Right cardiac atrium (tissue), 5 donors: Measurements from ENCODE around the gene SCGB1A1. TPM values are rescaled to one million over a fixed set of nuclear protein-coding genes. Genes with fewer than 3 reads are reported as not detected.
A peak's percentile ranks its signal among the peaks of the same experiment; 100 is the strongest.

Experiments
- ATAC-seq, 2 donors: fragments of 200-7000 bp; cut with Tn5 transposase; one replicate each; pipeline versions ENCODE4 v1.8.0 to v1.9.1; 2020; ENCODE audit warnings: moderate library complexity in 2 of 2, mild to moderate bottlenecking in 1 of 2
- DNase-seq, 3 donors: peaks; one replicate each; pipeline ENCODE4 v3.0.0-alpha.2; 2020
- H3K27ac ChIP-seq: one replicate; pipeline ENCODE4 v1.5.1; 2013; ENCODE audit warnings: mild to moderate bottlenecking, low read length, control low read depth, moderate library complexity
- H3K27me3 ChIP-seq: one replicate; pipeline ENCODE4 v1.6.1; 2013; ENCODE audit not compliant: control insufficient read depth, insufficient read depth
- H3K4me1 ChIP-seq: one replicate; pipeline ENCODE4 v1.6.1; 2013; ENCODE audit warnings: low read length; ENCODE audit not compliant: control insufficient read depth, insufficient read depth
- H3K4me3 ChIP-seq: one replicate; pipeline ENCODE4 v1.5.1; 2013; ENCODE audit warnings: low read length, control low read depth
- H3K9me3 ChIP-seq: one replicate; pipeline ENCODE4 v1.6.1; 2013; ENCODE audit warnings: low read length; ENCODE audit not compliant: control insufficient read depth
- WGBS: extraction: QIAGEN DNeasy Blood & Tissue Kit; methylation state at CpG from one replicate; pipeline ENCODE4 v1.1.7; 2013; 5-methylcytosine and 5-hydroxymethylcytosine counted together
- intact Hi-C, 4 donors: fragments of 100-400 bp; cut with DNase I; formaldehyde crosslinking; loops; one replicate each; pipeline versions ENCODE4 v1.11.0 to v1.14.0; 2022 to 2023
- polyA plus RNA-seq: library from polyadenylated mRNA; stranded (reverse); fragments of 200-250 nt; gene quantifications from one replicate; pipeline ENCODE4 v1.2.3, GENCODE V29; 2013
- total RNA-seq, 4 donors: library from RNA; stranded (reverse); fragmentation: NEBNext Ultra II Directional; extraction: Animal tissue kit (Norgen Biotek cat#: 25700); gene quantifications; one replicate each; pipeline ENCODE4 v1.2.1, GENCODE V29; 2021
- donor health status: healthy with polysubstance abuse.
- donor health status: DM: no; HTN: yes; CAD: no.
- donor health status: DM: no; HTN: no; CAD: no.
- donor health status: DM: no; HTN: yes; CAD: no; lungs with severe emphysema.
- donor health status: DM: yes; HTN: yes; CAD: no.

Gene SCGB1A1
- total and polyA plus RNA-seq, 5 donors, result not detected

DNA sequence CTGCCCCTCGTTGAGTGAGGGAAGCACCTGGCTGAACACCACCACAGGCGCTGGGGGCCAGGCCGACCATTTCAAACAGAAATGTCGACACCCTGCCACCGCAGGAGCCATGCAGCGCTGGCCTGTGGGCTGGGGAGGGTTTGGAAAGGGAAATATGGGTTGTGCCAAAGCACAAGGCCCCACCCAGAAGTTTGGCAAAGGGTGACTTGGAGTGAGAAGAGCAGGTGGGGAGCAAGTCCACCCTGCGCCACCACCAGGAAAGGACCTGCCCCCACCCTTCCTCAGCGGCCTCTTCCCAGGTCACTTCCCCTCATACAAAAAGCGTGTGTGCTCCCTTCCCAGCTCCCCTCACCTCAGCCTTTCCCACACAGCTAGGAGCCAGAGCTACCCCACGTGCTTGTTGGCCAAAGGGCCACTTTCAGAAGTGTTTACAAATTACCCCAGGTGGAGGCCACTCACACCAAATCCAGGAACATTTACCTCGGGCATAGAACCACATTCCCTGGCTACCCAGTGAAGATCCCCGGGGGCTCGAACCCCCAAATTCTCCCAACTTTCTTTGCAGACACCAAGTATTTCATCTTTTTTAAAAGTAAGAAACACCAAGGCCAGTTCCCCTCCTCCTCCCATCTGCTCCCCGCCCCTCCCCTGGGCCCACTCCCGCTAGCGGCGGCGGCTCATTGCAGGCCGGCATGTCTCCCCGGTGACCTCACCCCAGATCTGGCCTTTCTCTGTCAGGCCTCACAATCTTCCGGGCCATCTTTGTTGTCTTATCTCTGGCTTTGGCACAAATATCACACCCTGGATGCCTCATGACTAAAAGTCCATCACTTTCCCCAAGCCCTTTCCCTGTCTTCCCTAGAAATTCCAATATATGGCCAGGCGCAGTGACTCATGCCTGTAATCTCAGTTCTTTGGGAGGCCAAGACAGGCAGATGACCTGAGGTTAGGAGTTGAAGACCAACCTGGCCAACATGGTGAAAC lies 20.5 kb upstream of the SCGB1A1 start:
- Histone ChIP-seq H3K27me3 (no peaks in the 10 kb centered on the region), H3K4me1 (peaks cover 21% of the 10 kb centered on the region), H3K27ac (peak overlapping the region; percentile 43), H3K9me3 (no peaks in the 10 kb centered on the region), H3K4me3 (no peak overlapping the region)
- intact Hi-C loops, result loop anchor here in 3 of 4 donors (5.0 to 10.0 kb wide), 4 partner anchors 144 to 466 kb away; partner anchors contain the start of gene AHNAK (in 2 of the 3)
- DNase-seq (peak; percentile 62 to 88 (median 87)), ATAC-seq (peak in 1 of 2 donors; percentile 8)
- 33% methylated on average over 22 of the region's 22 CpGs for WGBS

- ATAC-seq (peak in 1 of 2 donors; percentile 33), DNase-seq (peak in 1 of 3 donors; percentile 74)
- intact Hi-C loops, result loop anchor here in 3 of 4 donors (5.0 to 10.0 kb wide), 4 partner anchors 143 to 465 kb away; partner anchors contain the start of gene AHNAK (in 2 of the 3)
- peak overlapping the region; percentile 68 for H3K27ac ChIP-seq
- WGBS, result 38% methylated on average over 10 of the region's 10 CpGs
- peaks cover 21% of the 10 kb centered on the region for H3K4me1 ChIP-seq
- no peaks in the 10 kb centered on the region for H3K9me3 ChIP-seq
- H3K4me3 ChIP-seq, result no peak overlapping the region
- no peaks in the 10 kb centered on the region for H3K27me3 ChIP-seq
Observed at GRCh38 chr11:62399172-62399877, 19.5 kb upstream of the SCGB1A1 start.

GRCh38 chr11:62399878-62400266 lies 19.0 kb upstream of the SCGB1A1 start:
- DNase-seq (peak; percentile 59 to 86 (median 85)), ATAC-seq (peak; percentile 10 to 44)

GRCh38 chr11:62400281-62400680 lies 18.6 kb upstream of the SCGB1A1 start:
- peaks cover 19% of the 10 kb centered on the region for H3K4me1 ChIP-seq
- intact Hi-C loops, result loop anchor here in 1 of 4 donors (10.0 kb wide), 1 partner anchor 145 kb away; the partner anchor contains the start of gene AHNAK
- 55% methylated on average over 6 of the region's 6 CpGs for WGBS
- H3K27me3 ChIP-seq, result no peaks in the 10 kb centered on the region
- H3K9me3 ChIP-seq, result no peaks in the 10 kb centered on the region
- ATAC-seq, result no peak
- H3K27ac ChIP-seq, result peak overlapping the region; percentile 68
- H3K4me3 ChIP-seq, result no peak overlapping the region
- DNase-seq, result peak in 1 of 3 donors; percentile 74

More at GRCh38 chr11:62399878-62400266, 19.0 kb upstream of the SCGB1A1 start:
- intact Hi-C loops, result loop anchor here (5.0 to 10.0 kb wide), 4 partner anchors 142 to 465 kb away; partner anchors contain the start of gene AHNAK (in 3 of the 4)
- Histone ChIP-seq H3K4me1 (peaks cover 21% of the 10 kb centered on the region), H3K4me3 (no peak overlapping the region), H3K27ac (peak overlapping the region; percentile 68), H3K9me3 (no peaks in the 10 kb centered on the region), H3K27me3 (no peaks in the 10 kb centered on the region)
- WGBS, result 49% methylated on average over 7 of the region's 7 CpGs

DNA sequence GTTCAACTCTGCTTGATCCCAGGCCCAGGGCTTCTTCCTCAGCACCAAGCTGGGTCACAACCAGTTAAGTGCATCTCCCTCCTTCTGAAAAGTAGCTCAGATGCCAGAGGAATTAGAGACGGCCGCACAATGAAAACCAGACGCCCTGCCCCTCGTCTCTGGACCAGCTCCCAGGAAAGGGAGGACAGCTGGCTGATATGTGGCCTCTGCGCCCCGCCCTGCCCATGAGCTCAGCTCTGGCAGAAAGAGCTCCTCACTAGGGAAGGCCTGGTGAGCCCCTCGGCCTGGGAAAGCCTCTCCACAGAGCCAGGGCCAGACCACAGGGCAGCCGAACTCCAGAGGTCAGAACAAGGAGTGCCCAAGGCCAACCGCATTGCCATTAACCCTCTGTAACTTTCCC lies 18.1 kb upstream of the SCGB1A1 start:
- DNase-seq (peak; percentile 90 to 96 (median 95)), ATAC-seq (peak; percentile 72 to 74)
- 31% methylated on average over 9 of the region's 9 CpGs for WGBS
- peaks cover 19% of the 10 kb centered on the region for H3K4me1 ChIP-seq
- peak overlapping the region; percentile 68 for H3K27ac ChIP-seq
- no peaks in the 10 kb centered on the region for H3K9me3 ChIP-seq
- H3K27me3 ChIP-seq, result no peaks in the 10 kb centered on the region
- no peak overlapping the region for H3K4me3 ChIP-seq
- intact Hi-C loops, result loop anchor here in 1 of 4 donors (10.0 kb wide), 1 partner anchor 144 kb away; the partner anchor contains the start of gene AHNAK

GRCh38 chr11:62401356-62401755 lies 17.5 kb upstream of the SCGB1A1 start:
- intact Hi-C loops, result loop anchor here in 1 of 4 donors (10.0 kb wide), 1 partner anchor 143 kb away; the partner anchor contains the start of gene AHNAK
- Histone ChIP-seq H3K9me3 (no peaks in the 10 kb centered on the region), H3K4me1 (peaks cover 19% of the 10 kb centered on the region), H3K27me3 (no peaks in the 10 kb centered on the region), H3K4me3 (no peak overlapping the region), H3K27ac (peak overlapping the region; percentile 49)
- ATAC-seq, result no peak
- no peak for DNase-seq
- WGBS, result 85% methylated on average over 5 of the region's 5 CpGs

DNA sequence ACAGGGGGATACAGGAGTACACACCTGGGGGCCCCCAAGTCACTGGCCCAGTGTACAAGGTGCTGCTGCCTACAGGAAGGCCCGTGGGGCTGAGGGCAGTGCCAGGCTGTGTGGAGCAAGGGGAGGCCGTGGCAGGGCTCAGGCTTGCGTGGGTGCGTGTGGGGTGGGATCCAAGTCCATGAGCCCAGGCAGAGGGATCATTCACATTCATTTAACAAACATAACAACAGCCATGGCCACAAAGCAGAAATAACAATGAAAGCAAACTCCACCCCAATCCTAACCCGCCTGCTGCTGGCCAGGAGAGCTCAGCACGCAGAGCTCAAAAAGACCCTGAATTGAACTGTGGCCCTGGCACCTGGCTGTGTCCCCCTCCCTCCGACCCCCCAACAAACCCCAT lies 17.0 kb upstream of the SCGB1A1 start:
- Histone ChIP-seq H3K27me3 (no peaks in the 10 kb centered on the region), H3K27ac (peak overlapping the region; percentile 49), H3K9me3 (no peaks in the 10 kb centered on the region), H3K4me3 (no peak overlapping the region), H3K4me1 (peaks cover 19% of the 10 kb centered on the region)
- no peak for DNase-seq
- intact Hi-C loops, result loop anchor here in 1 of 4 donors (10.0 kb wide), 1 partner anchor 143 kb away; the partner anchor contains the start of gene AHNAK
- 54% methylated on average over 7 of the region's 7 CpGs for WGBS
- ATAC-seq, result peak; percentile 0 to 1

GRCh38 chr11:62402226-62402959 lies 16.4 kb upstream of the SCGB1A1 start:
- WGBS, result 41% methylated on average over 15 of the region's 15 CpGs
- ATAC-seq, result peak; percentile 75
- peak; percentile 82 to 92 (median 91) for DNase-seq
- intact Hi-C loops, result loop anchor here in 1 of 4 donors (10.0 kb wide), 1 partner anchor 142 kb away; the partner anchor contains the start of gene AHNAK
- Histone ChIP-seq H3K9me3 (no peaks in the 10 kb centered on the region), H3K4me1 (peaks cover 19% of the 10 kb centered on the region), H3K27me3 (no peaks in the 10 kb centered on the region), H3K27ac (peak overlapping the region; percentile 49), H3K4me3 (no peak overlapping the region)

DNA sequence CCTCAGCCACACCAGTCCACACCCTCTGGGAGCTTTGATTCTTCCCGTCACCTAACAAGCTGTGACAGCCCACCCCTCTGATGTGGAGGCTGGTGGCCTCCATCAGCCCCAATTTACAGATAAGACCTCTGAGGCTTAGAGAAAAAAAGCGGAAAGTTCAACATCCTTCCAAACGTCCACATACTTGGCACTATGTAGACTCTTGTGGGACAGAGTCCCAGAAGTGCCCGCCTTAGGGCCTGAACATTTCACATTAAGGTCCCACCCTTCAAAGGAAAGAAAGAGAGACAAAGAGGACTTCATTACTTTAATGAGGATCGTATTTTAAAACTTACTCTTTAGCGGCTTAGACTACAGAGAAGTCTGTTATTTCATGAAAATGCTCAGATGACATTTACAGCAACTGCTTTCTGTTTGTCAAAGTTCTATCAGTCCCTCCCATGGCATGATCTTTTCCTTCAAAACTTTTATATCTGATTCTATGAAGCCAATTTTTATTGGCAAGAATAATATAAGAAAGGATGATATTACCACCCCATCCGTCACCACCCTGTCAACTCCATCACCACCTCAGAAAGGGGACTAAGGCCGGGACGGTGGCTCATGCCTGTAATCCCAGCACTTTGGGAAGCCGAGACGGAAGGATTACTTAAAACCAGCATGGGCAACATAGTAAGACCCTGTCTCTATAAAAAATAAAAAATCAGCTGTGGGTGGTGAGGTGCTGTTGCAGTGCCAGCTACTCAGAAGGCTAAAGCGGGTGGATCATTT lies 15.7 kb upstream of the SCGB1A1 start:
- H3K9me3 ChIP-seq, result no peaks in the 10 kb centered on the region
- no peak overlapping the region for H3K4me3 ChIP-seq
- no peaks in the 10 kb centered on the region for H3K27me3 ChIP-seq
- ATAC-seq (peak; percentile 2 to 6), DNase-seq (peak in 1 of 3 donors; percentile 64)
- peak overlapping the region; percentile 19 for H3K27ac ChIP-seq
- H3K4me1 ChIP-seq, result peaks cover 17% of the 10 kb centered on the region
- intact Hi-C loops, result loop anchor here in 1 of 4 donors (10.0 kb wide), 1 partner anchor 142 kb away; the partner anchor contains the start of gene AHNAK
- WGBS, result 66% methylated on average over 12 of the region's 12 CpGs
